Endothelial cell of umbilical vein (primary cell): ENCODE results near the gene NEB. TPM values are rescaled to one million over a fixed set of nuclear protein-coding genes. Genes with fewer than 3 reads are reported as not detected.

Experiments used
- BruUV-seq: library from RNA; stranded (reverse); fragments of 400-500 nt; replicated peaks from 2 replicates; lab custom pipeline; 2021; lab: Mats Ljungman, UMichigan
- CTCF ChIA-PET: fragments of 300-600, 350-600 bp; sonication (Branson Sonifier 250); formaldehyde crosslinking; loops from one replicate; lab custom pipeline; 2021; ENCODE audit warnings: antibody characterized with exemption, inconsistent platforms; lab: Charles Lee
- POLR2A ChIA-PET: fragments of 300-600, 350-600 bp; sonication (Branson Sonifier 250); formaldehyde crosslinking; loops from one replicate; lab custom pipeline; 2021; ENCODE audit warnings: antibody characterized with exemption, inconsistent platforms; lab: Charles Lee
- DNase-seq: peaks from one replicate; pipeline ENCODE4 v3.0.0-alpha.2; 2011; ENCODE audit warnings: low read depth, low spot score
- FAIRE-seq: peaks from 2 replicates; lab custom pipeline; 2011; peaks lifted over from hg19 to GRCh38; lab: Jason Lieb, UNC
- H2AFZ ChIP-seq: 2 replicates; pipeline ENCODE4 v1.6.0; 2012; ENCODE audit warnings: low read depth, low read length, control low read depth, inconsistent platforms
- H3K27ac ChIP-seq: 2 replicates; pipeline ENCODE4 v1.5.1; 2011; ENCODE audit warnings: low read depth, mild to moderate bottlenecking, control low read depth, low read length, moderate library complexity; ENCODE audit not compliant: insufficient read depth
- H3K27me3 ChIP-seq, 2 experiments: 2 replicates each; pipeline versions ENCODE4 v1.6.0 to v1.6.1; 2011; ENCODE audit warnings: low read length in 2 of 2, mixed read lengths in 1 of 2; ENCODE audit not compliant: control insufficient read depth in 2 of 2, insufficient read depth in 2 of 2
- H3K36me3 ChIP-seq, 2 experiments: 2 replicates in 1 of 2; 3 replicates in 1 of 2; pipeline ENCODE4 v1.5.1; 2011; ENCODE audit warnings: low read length in 2 of 2, mild to moderate bottlenecking in 1 of 2, moderate library complexity in 1 of 2; ENCODE audit not compliant: control insufficient read depth in 2 of 2, insufficient read depth in 2 of 2; ENCODE audit errors: extremely low read depth in 1 of 2
- H3K4me1 ChIP-seq: 3 replicates; pipeline ENCODE4 v1.5.1; 2011; ENCODE audit warnings: mild to moderate bottlenecking, low read length; ENCODE audit not compliant: control insufficient read depth, insufficient read depth; ENCODE audit errors: extremely low read depth
- H3K4me2 ChIP-seq: 2 replicates; pipeline ENCODE4 v1.6.1; 2011; ENCODE audit warnings: low read length, control low read depth, mixed read lengths; ENCODE audit not compliant: insufficient read depth
- H3K4me3 ChIP-seq, 3 experiments: fragments of 200-600 bp in 1 of 3; sonication (generic), shearing (Covaris generic) in 1 of 3; replicated peaks in 1 of 3; 2 replicates each; pipeline ENCODE4 v1.5.1; 2011 to 2016; ENCODE audit warnings: control low read depth in 3 of 3, low read length in 3 of 3, mild to moderate bottlenecking in 2 of 3, inconsistent platforms in 1 of 3, low read depth in 1 of 3, moderate library complexity in 1 of 3; ENCODE audit not compliant: insufficient read depth in 1 of 3
- H3K79me2 ChIP-seq: 2 replicates; pipeline ENCODE4 v1.6.0; 2012; ENCODE audit warnings: low read length, inconsistent platforms; ENCODE audit not compliant: control insufficient read depth, insufficient read depth
- H3K9ac ChIP-seq: replicated peaks from 2 replicates; pipeline ENCODE3; 2011; ENCODE audit warnings: low read length, control low read depth; ENCODE audit not compliant: insufficient read depth; ENCODE audit errors: extremely low read depth
- H3K9me1 ChIP-seq: replicated peaks from 3 replicates; pipeline ENCODE4 v1.6.0; 2011; ENCODE audit warnings: mild to moderate bottlenecking, low read length; ENCODE audit not compliant: control insufficient read depth, insufficient read depth; ENCODE audit errors: extremely low read depth
- H3K9me3 ChIP-seq: replicated peaks from 2 replicates; pipeline ENCODE4 v1.5.1; 2012; ENCODE audit warnings: low read length, inconsistent platforms; ENCODE audit not compliant: control insufficient read depth, insufficient read depth
- H4K20me1 ChIP-seq: replicated peaks from 2 replicates; pipeline ENCODE3; 2011; ENCODE audit warnings: mild to moderate bottlenecking, low read length; ENCODE audit not compliant: control insufficient read depth, insufficient read depth; ENCODE audit errors: extremely low read depth
- CTCF ChIP-seq, 2 donors: IDR thresholded peaks; 1 replicate in 1 of 2; 2 replicates in 1 of 2; pipeline ENCODE4 v1.5.1; 2011; ENCODE audit warnings: low read length in 2 of 2, mild to moderate bottlenecking in 2 of 2, moderate library complexity in 2 of 2, control low read depth in 1 of 2, inconsistent platforms in 1 of 2, low read depth in 1 of 2; ENCODE audit not compliant: insufficient read depth in 1 of 2; ENCODE audit errors: extremely low read depth in 1 of 2
- EZH2 ChIP-seq: IDR thresholded peaks from 2 replicates; pipeline ENCODE4 v1.6.1; 2012; ENCODE audit warnings: borderline replicate concordance, low read depth, mild to moderate bottlenecking, moderate library complexity, low read length, inconsistent platforms; ENCODE audit not compliant: severe bottlenecking
- FOS ChIP-seq: IDR thresholded peaks from 2 replicates; pipeline ENCODE4 v1.6.1; 2011; ENCODE audit warnings: mild to moderate bottlenecking, low read length, moderate library complexity, borderline replicate concordance; ENCODE audit not compliant: insufficient read depth
- GATA2 ChIP-seq: IDR thresholded peaks from 2 replicates; pipeline ENCODE4 v1.7.0; 2011; ENCODE audit warnings: low read depth, mild to moderate bottlenecking, moderate library complexity, mixed read lengths, low read length; ENCODE audit not compliant: insufficient read length, insufficient read depth
- JUN ChIP-seq: IDR thresholded peaks from 2 replicates; pipeline ENCODE4 v1.6.1; 2011; ENCODE audit warnings: borderline replicate concordance, low read depth; ENCODE audit not compliant: insufficient read length, insufficient read depth
- MAX ChIP-seq: IDR thresholded peaks from 2 replicates; pipeline ENCODE4 v1.6.1; 2011; ENCODE audit not compliant: insufficient read depth, insufficient read length
- MYC ChIP-seq: IDR thresholded peaks from one replicate; pipeline ENCODE4 v1.6.1; 2011; ENCODE audit warnings: mild to moderate bottlenecking, low read depth, low read length
- POLR2A ChIP-seq: IDR thresholded peaks from 2 replicates; pipeline ENCODE4 v1.6.1; 2012; ENCODE audit warnings: low read depth, mild to moderate bottlenecking, control low read depth, low read length
- POLR2AphosphoS5 ChIP-seq: IDR thresholded peaks from 2 replicates; pipeline ENCODE4 v1.6.1; 2012; ENCODE audit warnings: low read depth, mild to moderate bottlenecking, control low read depth, low read length, moderate library complexity; ENCODE audit not compliant: insufficient read depth
- dilution Hi-C: fragments of 300-500 bp; cut with MboI; formaldehyde crosslinking; loops from one replicate; pipeline ENCODE4 v1.15.0; 2019; ENCODE audit warnings: low sequenced_read_pairs; ENCODE audit not compliant: extremely low pct_ligation_motif_present
- intact Hi-C: fragments of 100-400 bp; cut with micrococcal nuclease; formaldehyde crosslinking; loops from one replicate; pipeline ENCODE4 v1.10.0; 2022
- polyA plus RNA-seq, 4 experiments: library from polyadenylated mRNA; depleted of rRNA in 3 of 4; stranded (reverse) in 3 of 4; unstranded in 1 of 4; fragments of >200 nt; gene quantifications; 2 replicates each; pipeline versions ENCODE4 v1.2.1 to v1.2.3, GENCODE V29; 2011 to 2012; ENCODE audit warnings: missing spikeins in 1 of 4
- total RNA-seq: library from RNA; stranded (reverse); gene quantifications from 2 replicates; pipeline ENCODE4 v1.2.3, GENCODE V29; 2021

The NEB gene
- total and polyA plus RNA-seq, 2 donors (not counting 3 experiments of a cell fraction or from before 2014, with no cell fraction given): 0.84 to 1.8 TPM

GRCh38 chr2:151623631-151624030 is 110.6 kb downstream of the NEB start:
- peaks cover 12% of the 10 kb centered on the region for H3K4me1 ChIP-seq
- no TSS peak for BruUV-seq
- no peaks in the 10 kb centered on the region for H3K27me3 ChIP-seq
- H3K4me3 ChIP-seq: no peak overlapping the region
- TF ChIP-seq EZH2 (no peak), POLR2A (no peak), JUN (no peak), CTCF (IDR thresholded peaks at IDR 0.05; ENCODE audit: extremely low read depth in 1 of 2, insufficient read depth in 1 of 2, low read depth in 1 of 2, low read length in 2 of 2) (no peak), GATA2 (no peak), POLR2AphosphoS5 (no peak), MAX (no peak), MYC (no peak), FOS (no peak)
- no peaks in the 10 kb centered on the region for H3K9me3 ChIP-seq
- FAIRE-seq (no peak), DNase-seq (no peak)
- no peak overlapping the region for H2AFZ ChIP-seq
- no peak overlapping the region for H3K9ac ChIP-seq
- no peak overlapping the region for H3K27ac ChIP-seq
- intact Hi-C loops: no loop called here
- H4K20me1 ChIP-seq: no peaks in the 10 kb centered on the region
- dilution Hi-C loops: no loop called here
- no peaks in the 10 kb centered on the region for H3K79me2 ChIP-seq
- no peaks in the 10 kb centered on the region for H3K36me3 ChIP-seq
- no peak overlapping the region for H3K4me2 ChIP-seq
- ChIA-PET POLR2A (no interaction called here), CTCF (interaction anchor here (0.9 to 1.5 kb wide), 4 partner anchors 10 to 185 kb away, joined by 3 to 4 read pairs (median 4); no protein-coding TSS in a partner anchor)
- H3K9me1 ChIP-seq: no peaks in the 10 kb centered on the region
